HepG2 (cell line): ENCODE measurements around the gene ZFAND2B. TPM values are rescaled to one million over a fixed set of nuclear protein-coding genes. Genes with fewer than 3 reads are reported as not detected.

Experiments used
- ATAC-seq: fragments of 200-7000 bp; cut with Tn5 transposase; 3 replicates; pipeline ENCODE4 v1.9.1; 2020; ENCODE audit warnings: mild to moderate bottlenecking, moderate library complexity
- BruUV-seq: library from RNA; stranded (reverse); fragments of 400-500 nt; replicated peaks from 2 replicates; lab custom pipeline; 2021; lab: Mats Ljungman, UMichigan
- CTCF ChIA-PET: fragments of 300-600 bp; formaldehyde crosslinking; extraction: SDS; loops from one replicate; lab custom pipeline; 2021; ENCODE audit warnings: low total read pairs, inconsistent platforms, low intra/inter-chr PET ratio; lab: Yijun Ruan, JAX
- POLR2A ChIA-PET: fragments of 350-600 bp; sonication (Branson Sonifier 250); formaldehyde crosslinking; loops from one replicate; lab custom pipeline; 2020; ENCODE audit warnings: antibody characterized with exemption, inconsistent platforms; lab: Yijun Ruan, JAX
- DNase-seq: peaks from one replicate; pipeline ENCODE4 v3.0.0-alpha.2; 2015; ENCODE audit warnings: low spot score
- FAIRE-seq: peaks from 3 replicates; lab custom pipeline; 2011; peaks lifted over from hg19 to GRCh38; lab: Jason Lieb, UNC
- H2AFZ ChIP-seq: one replicate; pipeline ENCODE4 v1.6.1; 2011; ENCODE audit warnings: low read length, inconsistent platforms
- H3K27ac ChIP-seq: fragments of 300-600 bp; 3 replicates; pipeline ENCODE4 v1.8.0; 2011; ENCODE audit warnings: mixed run types, mild to moderate bottlenecking, mixed read lengths, low read length, inconsistent platforms; ENCODE audit not compliant: insufficient read depth; ENCODE audit errors: extremely low read length
- H3K27me3 ChIP-seq, 2 experiments: fragments of 200-600 bp in 1 of 2; 2 replicates in 1 of 2; 3 replicates in 1 of 2; pipeline versions ENCODE4 v1.6.0 to v1.8.0; 2011; ENCODE audit warnings: low read length in 2 of 2, mild to moderate bottlenecking in 2 of 2, moderate library complexity in 2 of 2, inconsistent platforms in 1 of 2; ENCODE audit not compliant: insufficient read depth in 2 of 2, control insufficient read depth in 1 of 2
- H3K36me3 ChIP-seq, 2 experiments: fragments of 200-600 bp in 1 of 2; replicated peaks in 1 of 2; 2 replicates in 1 of 2; 3 replicates in 1 of 2; pipeline versions ENCODE4 v1.5.1 to v1.8.0; 2011; ENCODE audit warnings: low read length in 2 of 2, inconsistent platforms in 1 of 2; ENCODE audit not compliant: insufficient read depth in 2 of 2, control insufficient read depth in 1 of 2
- H3K4me1 ChIP-seq: 2 replicates; pipeline ENCODE4 v1.5.1; 2012; ENCODE audit warnings: low read length, inconsistent platforms; ENCODE audit not compliant: insufficient read depth
- H3K4me2 ChIP-seq: 2 replicates; pipeline ENCODE4 v1.6.0; 2011; ENCODE audit warnings: low read depth, low read length, inconsistent platforms
- H3K4me3 ChIP-seq, 3 experiments: fragments of 200-600 bp in 1 of 3; sonication (generic), shearing (Covaris generic) in 1 of 3; replicated peaks in 1 of 3; 2 replicates each; pipeline ENCODE4 v1.5.1; 2011 to 2016; ENCODE audit warnings: low read length in 3 of 3, inconsistent platforms in 2 of 3, low read depth in 2 of 3, mild to moderate bottlenecking in 2 of 3, control low read depth in 1 of 3, mixed read lengths in 1 of 3; ENCODE audit not compliant: insufficient read depth in 1 of 3
- H3K79me2 ChIP-seq: one replicate; pipeline ENCODE4 v1.6.1; 2011; ENCODE audit warnings: low read length, inconsistent platforms; ENCODE audit not compliant: insufficient read depth
- H3K9ac ChIP-seq: 2 replicates; pipeline ENCODE4 v1.6.0; 2011; ENCODE audit warnings: mild to moderate bottlenecking, low read depth, low read length, inconsistent platforms; ENCODE audit not compliant: insufficient read depth
- H3K9me3 ChIP-seq: 2 replicates; pipeline ENCODE4 v1.5.1; 2012; ENCODE audit warnings: mild to moderate bottlenecking, low read length
- H4K20me1 ChIP-seq: 2 replicates; pipeline ENCODE4 v1.6.0; 2011; ENCODE audit warnings: inconsistent platforms, mild to moderate bottlenecking, low read length, moderate library complexity; ENCODE audit not compliant: insufficient read depth
- ADNP ChIP-seq: sonication (generic); formaldehyde crosslinking; IDR thresholded peaks from 2 replicates; pipeline ENCODE4 v1.4.0; 2020; ENCODE audit warnings: missing genetic modification reagents
- ELF1 ChIP-seq: sonication (generic); formaldehyde crosslinking; IDR thresholded peaks from 2 replicates; pipeline ENCODE4 v1.4.0; 2020; ENCODE audit warnings: missing genetic modification reagents
- NCOA2 ChIP-seq: sonication (generic); formaldehyde crosslinking; IDR thresholded peaks from 2 replicates; pipeline ENCODE4 v1.8.0; 2022; ENCODE audit warnings: inconsistent platforms
- NKX3-1 ChIP-seq: sonication (generic); formaldehyde crosslinking; IDR thresholded peaks from 2 replicates; pipeline ENCODE4 v1.5.0; 2020; ENCODE audit warnings: missing genetic modification reagents
- PITX1 ChIP-seq: sonication (generic); formaldehyde crosslinking; IDR thresholded peaks from 2 replicates; pipeline ENCODE4 v1.5.1; 2020; ENCODE audit warnings: mild to moderate bottlenecking, missing genetic modification reagents
- PTBP1 ChIP-seq: fragments of 200-400 bp; formaldehyde crosslinking; IDR thresholded peaks from 2 replicates; pipeline ENCODE4 v1.6.1; 2018; ENCODE audit warnings: low read length, low read depth; ENCODE audit not compliant: poor library complexity, severe bottlenecking
- RNF2 ChIP-seq: fragments of 450-650 bp; conservative IDR thresholded peaks from 2 replicates; pipeline ENCODE4 v1.6.1; 2016; ENCODE audit warnings: low read depth
- ZBTB10 ChIP-seq: sonication (generic); formaldehyde crosslinking; IDR thresholded peaks from 2 replicates; pipeline ENCODE4 v1.4.0; 2020; ENCODE audit warnings: missing genetic modification reagents, borderline replicate concordance
- ZNF576 ChIP-seq: sonication (generic); formaldehyde crosslinking; IDR thresholded peaks from 2 replicates; pipeline ENCODE4 v1.4.0; 2020; ENCODE audit warnings: mild to moderate bottlenecking, missing genetic modification reagents
- ZNF597 ChIP-seq: sonication (generic); formaldehyde crosslinking; IDR thresholded peaks from 2 replicates; pipeline ENCODE4 v1.5.0; 2020; ENCODE audit warnings: missing genetic modification reagents
- ZNF629 ChIP-seq: sonication (generic); formaldehyde crosslinking; conservative IDR thresholded peaks from 2 replicates; pipeline ENCODE4 v1.5.0; 2020; ENCODE audit warnings: missing genetic modification reagents
- ZSCAN30 ChIP-seq: sonication (generic); formaldehyde crosslinking; IDR thresholded peaks from 2 replicates; pipeline ENCODE4 v1.5.0; 2020; ENCODE audit warnings: mild to moderate bottlenecking, missing genetic modification reagents
- WGBS: methylation state at CpG from one replicate; pipeline ENCODE4 v1.1.6; 2017; ENCODE audit warnings: low lambda C conversion rate; 5-methylcytosine and 5-hydroxymethylcytosine counted together
- in situ Hi-C: cut with HindIII; loops from 2 replicates; pipeline ENCODE4 v1.10.0; 2017; ENCODE audit warnings: low pct_unique_long_range_greater_than_20kb; ENCODE audit not compliant: extremely low pct_ligation_motif_present
- intact Hi-C: fragments of 100-400 bp; cut with micrococcal nuclease; formaldehyde crosslinking; loops from one replicate; pipeline ENCODE4 v1.10.0; 2022; ENCODE audit not compliant: unreplicated experiment
- polyA plus RNA-seq, 8 experiments: library from polyadenylated mRNA; depleted of rRNA in 3 of 8; stranded (reverse) in 7 of 8; unstranded in 1 of 8; fragments of >200 nt; fragmentation: Illumina TruSeq in 4 of 8; extraction: Trizol in 4 of 8; gene quantifications; 2 replicates each; pipeline versions ENCODE4 v1.2.1 to v1.2.3, GENCODE V29; 2011 to 2016; ENCODE audit warnings: low read depth in 4 of 8, missing spikeins in 1 of 8, mixed read lengths in 1 of 8; ENCODE audit not compliant: insufficient read depth in 1 of 8
- total RNA-seq, 5 experiments: library from RNA; depleted of rRNA; stranded (reverse); fragments of >200 nt; fragmentation: Illumina TruSeq; extraction: Trizol; gene quantifications; 2 replicates each; pipeline ENCODE4 v1.2.3, GENCODE V29; 2016; ENCODE audit warnings: low read depth in 1 of 5

Gene ZFAND2B
- total and polyA plus RNA-seq, 2 of the 13 experiments (the other 11 are each of a cell fraction or from before 2014, with no cell fraction given) = 53.3 to 115 TPM

GRCh38 chr2:219174146-219174545, 32.4 kb upstream of the ZFAND2B start:
- Histone ChIP-seq H3K9me3 (no peaks in the 10 kb centered on the region), H3K79me2 (peaks cover 15% of the 10 kb centered on the region), H3K36me3 (peaks cover 7 to 23% of the 10 kb centered on the region in 2 experiments), H4K20me1 (no peaks in the 10 kb centered on the region), H3K4me3 (no peak overlapping the region), H2AFZ (no peak overlapping the region), H3K9ac (no peak overlapping the region), H3K4me2 (no peak overlapping the region), H3K4me1 (peaks cover 45% of the 10 kb centered on the region), H3K27ac (no peak overlapping the region), H3K27me3 (no peaks in the 10 kb centered on the region; a peak in 1 of 5 replicates)
- WGBS = 92% methylated on average over 3 of the region's 3 CpGs
- ChIA-PET CTCF (no interaction called here), POLR2A (interaction anchor here (1.1 to 10.4 kb wide), 3 partner anchors 18 to 75 kb away, joined by 4 to 227 read pairs (median 4); partner anchors contain the start of gene ZFAND2B)
- in situ Hi-C loops (loop anchor here (5.0 kb wide), 2 partner anchors 33 to 123 kb away; partner anchors contain the start of gene ZFAND2B), intact Hi-C loops (no loop called here)
- FAIRE-seq (no peak), ATAC-seq (no peak), DNase-seq (no peak)
- no peak for TF ChIP-seq ZSCAN30 (CRISPR knock-in tag)
- no peak for TF ChIP-seq ELF1
- TF ChIP-seq NCOA2 (CRISPR knock-in tag) = no peak
- TF ChIP-seq ZNF597 (CRISPR knock-in tag) = no peak
- no peak for TF ChIP-seq ADNP (CRISPR knock-in tag)
- TF ChIP-seq PTBP1 = no peak
- TF ChIP-seq NKX3-1 = no peak
- TF ChIP-seq PITX1 = no peak
- no peak for TF ChIP-seq ZNF629 (CRISPR knock-in tag)
- TF ChIP-seq ZBTB10 = no peak
- TF ChIP-seq ZNF576 (CRISPR knock-in tag) = no peak
- no peak for TF ChIP-seq RNF2
- no TSS peak for BruUV-seq
